Measurements from ENCODE around the gene RNASET2.
A peak's percentile ranks its signal among the peaks of the same experiment; 100 is the strongest.

Gene RNASET2

GRCh38 chr6:166997768-166998255 lies 41.5 kb upstream of the RNASET2 start:
- no peak for DNase-seq (ENCODE audit: extremely low read depth, low read depth)
- TF ChIP-seq, protein P1, sequence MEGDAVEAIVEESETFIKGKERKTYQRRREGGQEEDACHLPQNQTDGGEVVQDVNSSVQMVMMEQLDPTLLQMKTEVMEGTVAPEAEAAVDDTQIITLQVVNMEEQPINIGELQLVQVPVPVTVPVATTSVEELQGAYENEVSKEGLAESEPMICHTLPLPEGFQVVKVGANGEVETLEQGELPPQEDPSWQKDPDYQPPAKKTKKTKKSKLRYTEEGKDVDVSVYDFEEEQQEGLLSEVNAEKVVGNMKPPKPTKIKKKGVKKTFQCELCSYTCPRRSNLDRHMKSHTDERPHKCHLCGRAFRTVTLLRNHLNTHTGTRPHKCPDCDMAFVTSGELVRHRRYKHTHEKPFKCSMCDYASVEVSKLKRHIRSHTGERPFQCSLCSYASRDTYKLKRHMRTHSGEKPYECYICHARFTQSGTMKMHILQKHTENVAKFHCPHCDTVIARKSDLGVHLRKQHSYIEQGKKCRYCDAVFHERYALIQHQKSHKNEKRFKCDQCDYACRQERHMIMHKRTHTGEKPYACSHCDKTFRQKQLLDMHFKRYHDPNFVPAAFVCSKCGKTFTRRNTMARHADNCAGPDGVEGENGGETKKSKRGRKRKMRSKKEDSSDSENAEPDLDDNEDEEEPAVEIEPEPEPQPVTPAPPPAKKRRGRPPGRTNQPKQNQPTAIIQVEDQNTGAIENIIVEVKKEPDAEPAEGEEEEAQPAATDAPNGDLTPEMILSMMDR (IDR thresholded peaks at IDR 0.05; ENCODE audit: low read depth, low read length): peak; percentile 55

DNA sequence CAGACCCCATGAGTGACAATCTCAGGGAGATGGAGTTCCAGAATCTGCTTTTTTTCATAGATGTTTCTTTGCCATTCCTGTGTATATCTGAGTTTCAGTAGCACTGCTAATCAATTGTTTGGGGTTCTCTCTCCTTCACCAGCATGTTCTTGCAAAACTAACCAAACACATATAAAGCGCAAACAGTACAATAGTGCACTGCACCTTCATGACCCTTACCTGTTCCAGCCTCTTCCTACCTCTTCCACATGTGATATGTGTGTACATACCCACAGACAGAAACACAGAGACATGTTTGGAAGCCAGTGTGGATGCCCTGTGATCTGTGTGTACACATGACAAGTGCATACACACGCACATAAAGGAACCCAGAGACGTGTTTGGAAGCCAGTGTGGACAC lies 41.0 kb upstream of the RNASET2 start:
- TF ChIP-seq, protein P1 (IDR thresholded peaks at IDR 0.05; ENCODE audit: low read depth, low read length): no peak
- DNase-seq (ENCODE audit: extremely low read depth, low read depth): no peak

- TF ChIP-seq, protein P1 (IDR thresholded peaks at IDR 0.05; ENCODE audit: low read depth, low read length): no peak
- no peak for DNase-seq (ENCODE audit: extremely low read depth, low read depth)
These were observed 40.1 kb upstream of the RNASET2 start for GRCh38 chr6:166996406-166996805.

- no peak for DNase-seq (ENCODE audit: extremely low read depth, low read depth)
- TF ChIP-seq, protein P1 (IDR thresholded peaks at IDR 0.05; ENCODE audit: low read depth, low read length): peak; percentile 47
These were observed 33.2 kb upstream of the RNASET2 start for GRCh38 chr6:166989427-166990032.

- TF ChIP-seq, protein P1 (IDR thresholded peaks at IDR 0.05; ENCODE audit: low read depth, low read length): no peak
- DNase-seq (ENCODE audit: extremely low read depth, low read depth): no peak
These were observed 32.4 kb upstream of the RNASET2 start for GRCh38 chr6:166988674-166989201.

DNA sequence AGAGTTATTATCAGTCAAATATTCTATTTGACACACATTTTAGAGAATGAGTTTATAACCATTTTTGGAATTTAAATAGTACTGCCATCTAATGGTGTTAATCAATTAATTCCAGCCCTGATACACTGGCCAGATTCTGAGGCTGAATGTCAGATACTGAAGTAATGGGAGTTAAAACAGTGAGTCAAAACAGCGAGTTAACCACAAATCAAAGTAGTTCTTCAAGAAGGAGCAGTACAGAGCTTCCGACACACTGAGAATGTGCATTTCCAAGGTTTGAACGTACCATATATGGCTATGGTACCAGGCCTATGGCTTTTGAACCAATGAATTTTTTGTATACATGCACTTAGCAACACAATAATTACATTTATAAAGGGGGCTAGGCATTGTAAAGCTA lies 31.6 kb upstream of the RNASET2 start:
- TF ChIP-seq, protein P1 (IDR thresholded peaks at IDR 0.05; ENCODE audit: low read depth, low read length): no peak
- DNase-seq (ENCODE audit: extremely low read depth, low read depth): no peak

GRCh38 chr6:166987448-166987847 lies 31.1 kb upstream of the RNASET2 start:
- TF ChIP-seq, protein P1 (IDR thresholded peaks at IDR 0.05; ENCODE audit: low read depth, low read length): no peak
- no peak for DNase-seq (ENCODE audit: extremely low read depth, low read depth)
